IPS-18a (cell line): Measurements from ENCODE around the gene KIF22.
"Not testable (repeated sequence)": the region's sequence is repeated elsewhere in the genome, so short reads cannot be mapped to it uniquely, and the experiment has no call there.

ENCODE experiments used
- H3K27ac ChIP-seq: one replicate; pipeline ENCODE4 v1.5.1; 2013; ENCODE audit warnings: low read length
- H3K27me3 ChIP-seq: one replicate; pipeline ENCODE4 v1.6.1; 2013; ENCODE audit warnings: mild to moderate bottlenecking, low read length; ENCODE audit not compliant: control insufficient read depth, insufficient read depth
- H3K36me3 ChIP-seq: one replicate; pipeline ENCODE4 v1.6.1; 2013; ENCODE audit warnings: low read depth, low read length; ENCODE audit not compliant: control insufficient read depth
- H3K4me1 ChIP-seq: one replicate; pipeline ENCODE4 v1.6.1; 2013; ENCODE audit warnings: low read depth, low read length; ENCODE audit not compliant: control insufficient read depth
- H3K4me3 ChIP-seq: one replicate; pipeline ENCODE4 v1.5.1; 2013; ENCODE audit warnings: low read length
- H3K9ac ChIP-seq: one replicate; pipeline ENCODE4 v1.6.1; 2013; ENCODE audit warnings: mild to moderate bottlenecking, low read length, moderate library complexity
- H3K9me3 ChIP-seq: one replicate; pipeline ENCODE4 v1.6.1; 2013; ENCODE audit warnings: low read depth, low read length; ENCODE audit not compliant: control insufficient read depth

Gene KIF22

DNA sequence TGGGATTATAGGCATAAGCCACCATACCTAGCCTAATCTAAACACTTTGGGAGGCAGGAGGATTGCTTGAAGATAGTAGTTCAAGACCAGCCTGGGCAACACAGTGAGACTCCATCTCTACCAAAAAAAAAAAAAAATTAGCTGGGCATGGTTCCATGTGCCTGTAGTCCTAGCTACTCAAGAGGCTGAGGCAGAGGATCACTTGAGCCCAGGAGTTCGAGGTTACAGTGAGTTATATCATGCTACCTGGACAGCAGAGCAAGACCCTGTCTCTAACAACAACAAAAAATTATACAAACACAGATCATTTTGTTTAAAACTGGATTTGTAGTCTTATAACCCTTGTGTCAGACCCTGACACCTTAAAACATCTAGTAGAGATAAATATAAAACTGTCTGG, 37.0 kb upstream of the KIF22 start:
- H3K27ac ChIP-seq: no peak overlapping the region
- H3K36me3 ChIP-seq: no peaks in the 10 kb centered on the region
- no peaks in the 10 kb centered on the region for H3K4me1 ChIP-seq
- no peak overlapping the region for H3K4me3 ChIP-seq
- H3K9me3 ChIP-seq: no peaks in the 10 kb centered on the region
- no peak overlapping the region for H3K9ac ChIP-seq
- H3K27me3 ChIP-seq: no peaks in the 10 kb centered on the region

DNA sequence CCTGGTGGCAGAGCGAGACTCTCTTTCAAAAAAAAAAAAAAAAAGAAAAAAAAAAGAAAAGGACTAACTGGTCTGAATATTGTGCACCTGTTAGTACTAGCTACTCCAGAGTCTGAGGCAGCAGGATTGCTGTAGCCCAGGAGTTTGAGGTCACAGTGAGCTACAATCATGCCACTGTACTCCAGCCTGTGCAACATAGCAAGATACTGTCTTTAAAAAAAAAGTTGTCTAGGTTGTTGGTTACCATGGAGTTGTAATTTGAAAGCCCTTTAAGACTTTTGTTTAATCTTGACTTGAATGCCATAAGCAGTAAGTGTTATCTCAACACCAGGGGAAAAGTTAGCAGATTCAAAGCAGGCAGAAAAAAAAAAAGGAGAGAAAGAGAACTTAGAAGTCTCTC, 33.9 kb upstream of the KIF22 start:
- H3K9me3 ChIP-seq: no peaks in the 10 kb centered on the region
- no peak overlapping the region for H3K27ac ChIP-seq
- H3K4me3 ChIP-seq: no peak overlapping the region
- no peaks in the 10 kb centered on the region for H3K4me1 ChIP-seq
- H3K27me3 ChIP-seq: no peaks in the 10 kb centered on the region
- H3K9ac ChIP-seq: no peak overlapping the region
- H3K36me3 ChIP-seq: no peaks in the 10 kb centered on the region

DNA sequence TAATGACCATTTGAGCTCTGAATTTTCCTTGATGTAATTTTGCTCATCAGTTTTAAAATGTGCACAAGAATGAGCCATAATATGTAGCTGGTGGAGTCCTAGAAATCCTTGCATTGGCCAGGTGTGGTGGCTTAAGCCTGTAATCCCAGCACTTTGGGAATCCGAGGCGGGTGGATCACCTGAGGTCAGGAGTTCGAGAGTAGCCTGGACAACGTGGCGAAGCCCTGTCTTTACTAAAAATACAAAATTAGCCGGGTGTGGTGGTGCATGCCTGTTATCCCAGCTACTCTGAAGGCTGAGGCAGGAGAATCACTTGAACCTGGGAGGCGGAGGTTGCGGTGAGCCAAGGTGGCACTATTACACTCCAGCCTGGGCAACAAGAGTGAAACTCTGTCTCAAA, 33.5 kb upstream of the KIF22 start:
- not testable (repeated sequence) for H3K4me1 ChIP-seq, H3K9me3 ChIP-seq, H3K36me3 ChIP-seq, H3K27ac ChIP-seq, H3K9ac ChIP-seq, H3K27me3 ChIP-seq, H3K4me3 ChIP-seq

DNA sequence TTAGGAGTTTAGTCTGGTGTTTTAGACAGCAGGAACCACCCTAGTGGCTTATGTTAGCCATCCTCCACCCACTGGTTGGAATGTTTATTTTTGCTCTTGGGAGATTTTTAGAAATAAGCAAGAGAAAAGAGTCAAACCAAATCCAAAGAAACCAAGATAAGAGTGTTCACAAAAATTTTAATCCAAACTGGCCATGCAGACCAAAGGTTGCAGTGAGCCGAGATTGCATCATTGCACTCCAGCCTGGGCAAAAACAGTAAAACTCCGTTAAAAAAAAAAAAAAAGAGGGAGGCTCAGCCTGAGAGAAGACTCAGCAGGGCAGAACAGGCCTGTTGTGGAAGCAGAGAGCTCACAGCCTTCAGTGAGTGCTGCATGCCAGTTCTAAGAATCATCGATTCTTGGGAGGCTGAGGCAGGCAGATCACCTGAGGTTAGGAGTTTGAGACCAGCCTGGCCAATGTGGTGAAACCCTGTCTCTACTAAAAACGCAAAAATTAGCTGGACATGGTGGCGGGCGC, 32.5 kb upstream of the KIF22 start:
- Histone ChIP-seq H3K27ac (no peak overlapping the region), H3K4me3 (no peak overlapping the region), H3K9me3 (no peaks in the 10 kb centered on the region), H3K27me3 (no peaks in the 10 kb centered on the region), H3K36me3 (no peaks in the 10 kb centered on the region), H3K4me1 (no peaks in the 10 kb centered on the region), H3K9ac (no peak overlapping the region)

DNA sequence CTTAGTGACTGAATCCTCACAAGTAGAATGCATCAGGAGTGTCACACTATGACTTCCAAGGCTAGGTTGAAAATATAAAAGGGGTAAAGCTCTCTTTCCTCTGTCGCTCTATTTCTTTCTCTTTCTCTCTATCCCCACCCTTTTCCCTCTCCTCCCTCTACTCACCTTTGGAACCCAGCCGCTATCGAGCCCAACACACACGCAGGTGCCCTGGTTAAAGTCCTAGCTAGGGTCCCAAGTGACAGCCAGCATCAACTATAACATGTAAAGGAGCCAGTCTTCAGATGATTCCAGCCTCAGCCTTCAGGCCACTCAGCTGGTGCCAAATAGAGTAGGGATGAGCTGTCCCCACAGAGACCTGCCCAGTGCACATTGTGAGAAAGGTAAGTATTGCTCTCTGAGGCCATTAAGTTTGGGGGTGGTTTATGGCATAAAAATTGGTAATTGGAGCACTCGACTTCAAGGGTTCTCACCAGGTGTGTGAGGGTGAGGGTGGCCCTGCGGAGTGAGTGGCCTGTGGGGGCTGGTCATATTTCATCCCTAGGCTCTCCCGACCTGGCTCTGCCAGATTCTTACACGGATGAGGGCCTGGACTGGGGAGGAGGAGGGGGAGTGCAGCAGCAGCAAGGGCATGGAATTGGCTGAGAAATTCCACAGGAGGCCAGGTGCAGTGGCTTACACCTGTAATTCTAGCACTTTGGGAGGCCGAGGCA, 29.8 kb upstream of the KIF22 start:
- Histone ChIP-seq H3K4me3 (no peak overlapping the region), H3K9me3 (no peaks in the 10 kb centered on the region), H3K9ac (no peak overlapping the region)

DNA sequence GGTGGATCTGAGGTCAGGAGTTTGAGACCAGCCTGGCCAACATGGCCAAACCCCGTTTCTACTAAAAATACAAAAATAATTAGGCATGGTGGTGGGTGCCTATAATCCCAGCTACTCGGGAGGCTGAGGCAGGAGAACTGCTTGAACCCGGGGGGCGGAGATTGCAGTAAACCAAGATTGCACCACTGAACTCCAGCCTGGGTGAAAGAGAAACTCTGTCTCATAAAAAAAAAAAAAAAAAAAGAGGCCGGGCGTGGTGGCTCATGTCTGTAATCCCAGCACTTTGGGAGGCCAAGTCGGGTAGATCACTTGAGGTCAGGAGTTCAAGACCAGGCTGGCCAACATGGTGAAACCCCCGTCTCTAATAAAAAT, 29.3 kb upstream of the KIF22 start:
- not testable (repeated sequence) for H3K36me3 ChIP-seq, H3K9ac ChIP-seq, H3K27me3 ChIP-seq, H3K27ac ChIP-seq, H3K4me3 ChIP-seq, H3K9me3 ChIP-seq, H3K4me1 ChIP-seq

More for the DNA sequence above, 29.8 kb upstream of the KIF22 start:
- Histone ChIP-seq H3K4me1 (no peaks in the 10 kb centered on the region), H3K36me3 (no peaks in the 10 kb centered on the region), H3K27me3 (no peaks in the 10 kb centered on the region), H3K27ac (no peak overlapping the region)

DNA sequence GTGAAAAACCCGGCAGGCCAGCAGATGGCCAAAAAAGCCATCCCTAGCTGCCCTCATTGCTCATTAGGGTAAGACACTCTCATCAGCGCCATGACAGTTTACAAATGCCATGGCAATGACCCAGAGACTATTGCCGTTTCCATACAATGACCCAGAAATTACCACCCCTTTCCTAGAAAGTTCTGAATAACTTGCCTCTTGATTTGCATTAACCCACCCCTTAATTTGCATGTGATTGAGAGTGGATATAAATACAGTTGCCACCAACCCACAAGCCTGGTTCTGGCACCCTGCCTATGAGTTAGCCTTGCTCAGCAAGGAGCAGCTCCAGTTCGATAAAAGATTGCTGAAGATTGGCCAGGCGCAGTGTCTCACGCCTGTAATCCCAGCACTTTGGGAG, 28.7 kb upstream of the KIF22 start:
- Histone ChIP-seq H3K27ac (no peak overlapping the region), H3K4me1 (no peaks in the 10 kb centered on the region), H3K36me3 (no peaks in the 10 kb centered on the region), H3K27me3 (no peaks in the 10 kb centered on the region), H3K4me3 (no peak overlapping the region), H3K9me3 (no peaks in the 10 kb centered on the region), H3K9ac (no peak overlapping the region)

DNA sequence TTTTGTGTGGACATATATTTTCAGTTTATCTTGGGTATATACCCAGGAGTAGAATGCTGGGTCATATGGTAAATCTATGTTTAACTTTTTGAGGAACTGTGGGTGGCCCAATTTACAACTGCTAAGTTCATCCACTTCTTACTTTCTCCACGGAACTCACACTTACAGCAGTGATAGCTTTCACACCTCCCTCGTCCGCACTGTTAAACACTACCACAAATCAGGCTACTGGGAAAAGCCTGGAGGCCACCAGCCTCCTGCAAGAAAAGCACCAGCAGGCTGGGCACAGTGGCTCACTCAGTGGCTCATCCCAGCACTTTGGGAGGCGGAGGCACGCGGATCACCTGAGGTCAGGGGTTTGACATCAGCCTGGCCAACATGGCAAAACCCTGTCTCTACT, 27.2 kb upstream of the KIF22 start:
- Histone ChIP-seq H3K27ac (no peak overlapping the region), H3K4me3 (no peak overlapping the region), H3K4me1 (no peaks in the 10 kb centered on the region), H3K36me3 (no peaks in the 10 kb centered on the region), H3K9me3 (no peaks in the 10 kb centered on the region), H3K9ac (no peak overlapping the region), H3K27me3 (no peaks in the 10 kb centered on the region)

DNA sequence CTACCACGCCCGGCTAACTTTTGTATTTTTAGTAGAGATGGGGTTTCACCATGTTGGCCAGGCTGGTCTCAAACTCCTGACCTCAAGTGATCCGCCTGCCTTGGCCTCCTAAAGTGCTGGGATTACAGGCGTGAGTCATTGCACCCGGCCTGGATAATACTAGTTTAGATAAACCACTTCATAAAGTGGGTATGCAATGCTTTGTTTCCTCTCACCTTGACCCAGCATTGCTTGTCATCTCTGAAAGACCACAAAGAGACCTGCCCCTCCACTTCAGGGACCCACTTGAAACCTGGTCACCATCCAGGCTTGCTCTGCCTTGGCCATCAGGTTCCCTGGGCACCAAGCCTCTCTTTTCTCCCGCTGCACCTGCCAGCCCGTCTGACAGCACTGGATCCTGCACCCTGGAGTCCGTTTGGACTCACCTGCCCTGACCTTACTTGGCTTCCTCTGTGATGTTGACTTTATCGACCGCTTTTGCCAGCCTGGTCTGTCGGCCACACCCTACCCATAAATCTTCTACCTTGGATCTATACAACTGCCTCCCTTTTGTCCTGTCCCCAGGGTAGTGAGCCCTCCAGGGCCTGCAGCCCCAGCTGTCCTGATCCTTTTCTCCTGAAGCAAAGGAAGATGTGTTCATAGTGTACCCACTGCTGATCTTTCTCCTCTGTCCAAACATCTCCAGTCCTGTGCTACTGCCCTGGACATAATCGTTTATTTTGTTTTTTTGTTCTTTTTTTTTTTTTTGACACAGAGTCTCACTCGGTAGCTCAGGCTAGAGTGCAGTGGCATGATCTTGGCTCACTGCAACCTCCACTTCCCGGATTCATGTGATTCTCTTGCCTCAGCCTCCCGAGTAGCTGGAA, 25.2 kb upstream of the KIF22 start:
- no peak overlapping the region for H3K9ac ChIP-seq
- H3K27me3 ChIP-seq: no peaks in the 10 kb centered on the region
- no peaks in the 10 kb centered on the region for H3K36me3 ChIP-seq
- H3K9me3 ChIP-seq: no peaks in the 10 kb centered on the region
- no peak overlapping the region for H3K27ac ChIP-seq
- H3K4me3 ChIP-seq: no peak overlapping the region
- H3K4me1 ChIP-seq: no peaks in the 10 kb centered on the region

DNA sequence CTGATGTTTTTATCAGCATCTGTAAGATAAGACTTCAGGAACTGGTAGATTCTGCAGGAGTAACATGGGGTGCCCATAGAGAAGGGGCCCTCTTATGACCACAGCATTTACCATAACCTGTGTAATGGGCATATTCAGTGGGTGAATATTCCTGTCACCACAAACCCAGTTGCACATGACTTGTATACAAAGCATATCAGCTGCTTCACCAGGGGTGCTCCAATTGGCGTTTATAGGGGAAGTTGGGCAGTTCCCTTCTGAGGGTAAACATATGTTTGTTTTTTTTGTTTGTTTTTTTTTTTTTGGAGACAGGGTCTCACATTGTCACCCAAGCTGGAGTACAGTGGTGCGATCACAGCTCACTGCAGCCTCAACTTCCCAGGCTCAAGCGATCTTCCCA, 24.0 kb upstream of the KIF22 start:
- Histone ChIP-seq H3K27ac (no peak overlapping the region), H3K4me3 (no peak overlapping the region), H3K9ac (no peak overlapping the region), H3K9me3 (no peaks in the 10 kb centered on the region), H3K27me3 (no peaks in the 10 kb centered on the region), H3K36me3 (no peaks in the 10 kb centered on the region), H3K4me1 (no peaks in the 10 kb centered on the region)

DNA sequence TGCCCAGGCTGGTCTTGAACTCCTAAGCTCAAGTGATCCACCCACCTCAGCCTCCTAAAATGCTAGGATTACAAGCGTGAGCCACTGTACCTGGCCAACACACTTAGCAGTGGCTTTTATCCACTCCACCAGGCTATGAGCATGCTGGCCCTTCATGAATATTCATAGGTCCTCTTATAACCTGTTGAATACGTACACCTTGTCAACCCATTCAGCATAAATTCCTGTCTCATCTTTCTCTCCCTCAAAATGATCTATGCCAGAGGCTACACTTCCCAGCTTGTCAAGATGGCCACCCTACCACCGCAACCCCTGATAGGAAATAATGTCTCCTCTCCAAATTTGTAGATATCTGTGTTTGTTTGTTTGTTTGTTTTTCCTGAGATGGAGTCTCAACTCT, 23.5 kb upstream of the KIF22 start:
- Histone ChIP-seq H3K4me3 (no peak overlapping the region), H3K27ac (no peak overlapping the region), H3K36me3 (no peaks in the 10 kb centered on the region), H3K27me3 (no peaks in the 10 kb centered on the region), H3K9ac (no peak overlapping the region), H3K9me3 (no peaks in the 10 kb centered on the region), H3K4me1 (no peaks in the 10 kb centered on the region)

DNA sequence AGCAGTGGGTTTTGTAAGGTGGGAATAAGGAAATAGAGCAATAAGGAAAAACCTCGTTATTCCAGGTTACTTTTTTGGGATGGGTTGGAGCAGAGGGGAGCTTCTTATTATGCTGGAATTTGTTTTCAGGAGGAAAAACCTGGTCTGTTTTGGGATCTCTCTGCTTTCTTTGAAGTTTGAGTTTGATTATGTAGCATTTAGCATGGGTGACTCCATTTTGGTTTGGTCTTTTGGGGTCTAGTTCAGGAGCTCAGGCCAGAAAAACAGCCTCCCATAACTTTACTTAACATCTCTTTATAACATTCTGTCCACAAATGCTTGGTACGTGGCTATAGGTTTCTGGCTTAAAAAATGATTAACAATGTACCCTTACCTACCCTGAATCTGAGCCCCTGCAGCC, 21.0 kb upstream of the KIF22 start:
- Histone ChIP-seq H3K9ac (no peak overlapping the region), H3K4me3 (no peak overlapping the region), H3K9me3 (no peaks in the 10 kb centered on the region), H3K36me3 (no peaks in the 10 kb centered on the region), H3K27me3 (no peaks in the 10 kb centered on the region), H3K27ac (no peak overlapping the region), H3K4me1 (no peaks in the 10 kb centered on the region)
